B cell (primary cell): ENCODE measurements around the gene DIP2B. TPM values are rescaled to one million over a fixed set of nuclear protein-coding genes. Genes with fewer than 3 reads are reported as not detected.

Experiments
- ATAC-seq: fragments of 200-7000 bp; cut with Tn5 transposase; one replicate; pipeline ENCODE4 v1.10.0; 2021; ENCODE audit warnings: low read depth, mild to moderate bottlenecking, moderate number of reproducible peaks, moderate library complexity
- CTCF ChIA-PET: fragments of 350-600 bp; sonication (Branson Sonifier 250); formaldehyde crosslinking; loops from one replicate; lab custom pipeline; 2021; ENCODE audit warnings: antibody characterized with exemption, inconsistent platforms; lab: Charles Lee
- POLR2A ChIA-PET: fragments of 350-600 bp; sonication (Branson Sonifier 250); formaldehyde crosslinking; loops from one replicate; lab custom pipeline; 2021; ENCODE audit warnings: antibody characterized with exemption; lab: Charles Lee
- DNase-seq: peaks from one replicate; pipeline ENCODE4 v3.0.0; 2013
- H2AFZ ChIP-seq: 2 replicates; pipeline ENCODE4 v1.6.1; 2012; ENCODE audit warnings: mild to moderate bottlenecking, low read depth, low read length; ENCODE audit not compliant: insufficient read depth, poor library complexity, severe bottlenecking
- H3K27ac ChIP-seq, 2 donors: 1 replicate in 1 of 2; 2 replicates in 1 of 2; pipeline ENCODE4 v1.5.1; 2012 to 2013; ENCODE audit warnings: low read length in 2 of 2, mild to moderate bottlenecking in 2 of 2, moderate library complexity in 1 of 2
- H3K27me3 ChIP-seq, 4 experiments: fragments of 200-600 bp in 1 of 4; sonication (generic) in 1 of 4; replicated peaks in 1 of 4; 1 replicate in 2 of 4; 2 replicates in 2 of 4; pipeline versions ENCODE4 v1.6.1 to v1.7.0; 2013 to 2016; ENCODE audit warnings: low read length in 3 of 4, mild to moderate bottlenecking in 2 of 4, mixed read lengths in 1 of 4, moderate library complexity in 1 of 4; ENCODE audit not compliant: insufficient read depth in 4 of 4, control insufficient read depth in 3 of 4; ENCODE audit errors: control extremely low read depth in 1 of 4
- H3K36me3 ChIP-seq, 2 experiments: replicated peaks in 1 of 2; 1 replicate in 1 of 2; 2 replicates in 1 of 2; pipeline versions ENCODE4 v1.6.1 to v1.7.1; 2013; ENCODE audit warnings: low read length in 1 of 2; ENCODE audit not compliant: insufficient read depth in 2 of 2, control insufficient read depth in 1 of 2; ENCODE audit errors: control extremely low read depth in 1 of 2, extremely low read depth in 1 of 2
- H3K4me1 ChIP-seq, 2 donors: fragments of 200-600 bp in 1 of 2; sonication (generic) in 1 of 2; 1 replicate in 1 of 2; 2 replicates in 1 of 2; pipeline versions ENCODE4 v1.5.1 to v1.6.1; 2013 to 2017; ENCODE audit warnings: low read length in 2 of 2; ENCODE audit not compliant: control insufficient read depth in 2 of 2, insufficient read depth in 2 of 2
- H3K4me2 ChIP-seq: replicated peaks from 2 replicates; pipeline ENCODE3; 2012; ENCODE audit warnings: mild to moderate bottlenecking, low read depth, low read length; ENCODE audit not compliant: poor library complexity, severe bottlenecking
- H3K4me3 ChIP-seq, 5 experiments: fragments of 200-600 bp in 1 of 5; sonication (generic) in 1 of 5; 1 replicate in 3 of 5; 2 replicates in 2 of 5; pipeline versions ENCODE4 v1.5.1 to v1.7.0; 2011 to 2016; ENCODE audit warnings: low read length in 4 of 5, mild to moderate bottlenecking in 4 of 5, low read depth in 2 of 5, control low read depth in 1 of 5, moderate library complexity in 1 of 5; ENCODE audit not compliant: insufficient read depth in 1 of 5; ENCODE audit errors: control extremely low read depth in 1 of 5, extremely low read depth in 1 of 5
- H3K79me2 ChIP-seq: fragments of 200-600 bp; sonication (generic); one replicate; pipeline ENCODE4 v1.6.0; 2016; ENCODE audit warnings: low read length; ENCODE audit not compliant: control insufficient read depth, insufficient read depth
- H3K9ac ChIP-seq: fragments of 200-600 bp; sonication (generic); 2 replicates; pipeline ENCODE4 v1.6.1; 2017; ENCODE audit warnings: mild to moderate bottlenecking, low read length, moderate library complexity
- H3K9me3 ChIP-seq, 3 donors: one replicate each; pipeline versions ENCODE4 v1.6.1 to v1.7.1; 2013; ENCODE audit warnings: low read length in 2 of 3; ENCODE audit not compliant: control insufficient read depth in 2 of 3, insufficient read depth in 1 of 3; ENCODE audit errors: control extremely low read depth in 1 of 3
- H4K20me1 ChIP-seq: 2 replicates; pipeline ENCODE4 v1.6.0; 2012; ENCODE audit warnings: mild to moderate bottlenecking, low read length; ENCODE audit not compliant: insufficient read depth, control insufficient read depth, poor library complexity, severe bottlenecking
- H3K27ac Mint-ChIP-seq: one replicate; pipeline ENCODE4 v1.8.0; 2021; ENCODE audit warnings: mixed read lengths
- H3K27me3 Mint-ChIP-seq: one replicate; pipeline ENCODE4 v1.8.0; 2021; ENCODE audit warnings: mixed read lengths
- H3K4me1 Mint-ChIP-seq: one replicate; pipeline ENCODE4 v1.8.0; 2021; ENCODE audit warnings: mixed read lengths
- H3K4me3 Mint-ChIP-seq: one replicate; pipeline ENCODE4 v1.8.0; 2021; ENCODE audit warnings: mixed read lengths
- H3K9me3 Mint-ChIP-seq: one replicate; pipeline ENCODE4 v1.8.0; 2022; ENCODE audit warnings: mixed read lengths; ENCODE audit not compliant: insufficient read depth
- EZH2 ChIP-seq: IDR thresholded peaks from 2 replicates; pipeline ENCODE4 v1.6.1; 2012; ENCODE audit warnings: borderline replicate concordance, low read depth, mild to moderate bottlenecking, moderate library complexity, low read length; ENCODE audit not compliant: insufficient read depth, poor library complexity, severe bottlenecking
- WGBS: methylation state at CpG from one replicate; pipeline ENCODE4 v1.1.5; 2013; ENCODE audit warnings: missing lambda C conversion rate; ENCODE audit not compliant: insufficient coverage; 5-methylcytosine and 5-hydroxymethylcytosine counted together
- intact Hi-C: fragments of 100-400 bp; cut with micrococcal nuclease; formaldehyde crosslinking; loops from one replicate; pipeline ENCODE4 v1.10.0; 2022
- polyA plus RNA-seq: library from polyadenylated mRNA; depleted of rRNA; stranded (reverse); fragments of >200 nt; gene quantifications from 2 replicates; pipeline ENCODE4 v1.2.3, GENCODE V29; 2012
- total RNA-seq, 2 donors: library from RNA; stranded (reverse); fragments of 120-200 nt in 1 of 2; gene quantifications; 1 replicate in 1 of 2; 2 replicates in 1 of 2; pipeline versions ENCODE4 v1.2.3 to v1.2.4, GENCODE V29; 2013 to 2022
- TF ChIP-seq, protein P1 (sequence below): fragments of 200-600 bp; IDR thresholded peaks from one replicate; pipeline ENCODE4 v1.8.0; 2022; ENCODE audit warnings: antibody characterized with exemption, mild to moderate bottlenecking

The DIP2B gene
- total and polyA plus RNA-seq, 2 donors (not counting 1 experiment from before 2014, with no cell fraction given): 16.4 to 38.8 TPM

- H3K79me2 ChIP-seq: peaks cover 92% of the 10 kb centered on the region
- H3K36me3 ChIP-seq: peaks cover 0 to 6% of the 10 kb centered on the region in 2 experiments
- DNase-seq (no peak), ATAC-seq (no peak)
- WGBS: 92% methylated on average over 1 of the region's 1 CpG
- H3K4me2 ChIP-seq: peak overlapping the region; percentile 49
- peak overlapping the region; percentile 15 for H3K4me3 Mint-ChIP-seq
- POLR2A ChIA-PET: no interaction called here
- peaks cover 33% of the 10 kb centered on the region for H3K4me1 Mint-ChIP-seq
- H3K9ac ChIP-seq: no peak overlapping the region
- peaks cover 56% of the 10 kb centered on the region for H4K20me1 ChIP-seq
- intact Hi-C loops: no loop called here
- H3K27ac ChIP-seq: peak overlapping the region in 1 of 2 donors; percentile 62
- no peaks in the 10 kb centered on the region for H3K9me3 ChIP-seq
- no peak overlapping the region for H3K4me3 ChIP-seq
- H3K27me3 ChIP-seq: no peaks in the 10 kb centered on the region
- peak overlapping the region; percentile 23 for H3K27ac Mint-ChIP-seq
- no peaks in the 10 kb centered on the region for H3K9me3 Mint-ChIP-seq
- H3K4me1 ChIP-seq: peaks cover 31 to 35% of the 10 kb centered on the region in 2 donors
- TF ChIP-seq, protein P1, sequence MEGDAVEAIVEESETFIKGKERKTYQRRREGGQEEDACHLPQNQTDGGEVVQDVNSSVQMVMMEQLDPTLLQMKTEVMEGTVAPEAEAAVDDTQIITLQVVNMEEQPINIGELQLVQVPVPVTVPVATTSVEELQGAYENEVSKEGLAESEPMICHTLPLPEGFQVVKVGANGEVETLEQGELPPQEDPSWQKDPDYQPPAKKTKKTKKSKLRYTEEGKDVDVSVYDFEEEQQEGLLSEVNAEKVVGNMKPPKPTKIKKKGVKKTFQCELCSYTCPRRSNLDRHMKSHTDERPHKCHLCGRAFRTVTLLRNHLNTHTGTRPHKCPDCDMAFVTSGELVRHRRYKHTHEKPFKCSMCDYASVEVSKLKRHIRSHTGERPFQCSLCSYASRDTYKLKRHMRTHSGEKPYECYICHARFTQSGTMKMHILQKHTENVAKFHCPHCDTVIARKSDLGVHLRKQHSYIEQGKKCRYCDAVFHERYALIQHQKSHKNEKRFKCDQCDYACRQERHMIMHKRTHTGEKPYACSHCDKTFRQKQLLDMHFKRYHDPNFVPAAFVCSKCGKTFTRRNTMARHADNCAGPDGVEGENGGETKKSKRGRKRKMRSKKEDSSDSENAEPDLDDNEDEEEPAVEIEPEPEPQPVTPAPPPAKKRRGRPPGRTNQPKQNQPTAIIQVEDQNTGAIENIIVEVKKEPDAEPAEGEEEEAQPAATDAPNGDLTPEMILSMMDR: no peak
- TF ChIP-seq EZH2: no peak
- H2AFZ ChIP-seq: no peak overlapping the region
- CTCF ChIA-PET: interaction anchor here (1.1 kb wide), 1 partner anchor 101 kb away, joined by 3 read pairs; no protein-coding TSS in a partner anchor
- no peaks in the 10 kb centered on the region for H3K27me3 Mint-ChIP-seq
Measured at GRCh38 chr12:50537538-50537919, 32.7 kb downstream of the DIP2B start.

GRCh38 chr12:50538182-50538581 lies 33.4 kb downstream of the DIP2B start:
- H3K4me1 Mint-ChIP-seq: peaks cover 34% of the 10 kb centered on the region
- WGBS: no CpG with 5 or more reads among the region's 3 CpGs

More at GRCh38 chr12:50538182-50538581, 33.4 kb downstream of the DIP2B start:
- no peaks in the 10 kb centered on the region for H3K27me3 ChIP-seq
- intact Hi-C loops: no loop called here
- Mint-ChIP-seq H3K9me3 (no peaks in the 10 kb centered on the region), H3K4me3 (peak overlapping the region; percentile 40), H3K27me3 (no peaks in the 10 kb centered on the region), H3K27ac (peak overlapping the region; percentile 20)
- no peak overlapping the region for H2AFZ ChIP-seq
- H3K4me2 ChIP-seq: peak overlapping the region; percentile 49
- DNase-seq: no peak
- peaks cover 54% of the 10 kb centered on the region for H4K20me1 ChIP-seq
- no peak for TF ChIP-seq EZH2
- TF ChIP-seq, protein P1: no peak
- peaks cover 0 to 6% of the 10 kb centered on the region in 2 experiments for H3K36me3 ChIP-seq
- peak overlapping the region in 1 of 2 donors; percentile 62 for H3K27ac ChIP-seq
- no peak overlapping the region for H3K4me3 ChIP-seq
- H3K79me2 ChIP-seq: peaks cover 95% of the 10 kb centered on the region
- H3K9me3 ChIP-seq: no peaks in the 10 kb centered on the region
- POLR2A ChIA-PET: interaction anchor here (0.5 kb wide), 1 partner anchor 392 kb away, joined by 5 read pairs; no protein-coding TSS in a partner anchor
- H3K9ac ChIP-seq: no peak overlapping the region
- ATAC-seq: no peak
- peaks cover 26 to 28% of the 10 kb centered on the region in 2 donors for H3K4me1 ChIP-seq
- CTCF ChIA-PET: interaction anchor here (1.1 kb wide), 1 partner anchor 100 kb away, joined by 3 read pairs; no protein-coding TSS in a partner anchor
